Naive thymus-derived CD8-positive, alpha-beta T cell (primary cell): Measurements from ENCODE around the gene TCF7L1. TPM values are rescaled to one million over a fixed set of nuclear protein-coding genes. Genes with fewer than 3 reads are reported as not detected.

Experiments
- ATAC-seq, 2 donors: fragments of 150-1000 bp; cut with Tn5 transposase in 1 of 2; sonication (Bioruptor Pico), chemical (Tn5 transposase) in 1 of 2; 1 replicate in 1 of 2; 2 replicates in 1 of 2; pipeline ENCODE4 v1.10.0; 2021; ENCODE audit warnings: mild to moderate bottlenecking in 2 of 2, moderate library complexity in 2 of 2
- POLR2A ChIA-PET: fragments of 350-600 bp; sonication (Branson Sonifier 250); formaldehyde crosslinking; loops from one replicate; lab custom pipeline; 2021; ENCODE audit warnings: antibody characterized with exemption; lab: Charles Lee
- DNase-seq, 10 donors: peaks; one replicate each; pipeline versions ENCODE4 v3.0.0 to v3.0.0-alpha.2; 2020 to 2022
- H3K27ac Mint-ChIP-seq, 10 donors: one replicate each; pipeline ENCODE4 v1.8.0; 2020 to 2022; ENCODE audit warnings: mild to moderate bottlenecking in 10 of 10, mixed read lengths in 10 of 10, moderate library complexity in 4 of 10, inconsistent platforms in 1 of 10
- H3K27me3 Mint-ChIP-seq, 5 donors: one replicate each; pipeline ENCODE4 v1.8.0; 2021 to 2022; ENCODE audit warnings: mixed read lengths in 5 of 5
- H3K36me3 Mint-ChIP-seq, 3 donors: one replicate each; pipeline ENCODE4 v1.8.0; 2020 to 2022; ENCODE audit warnings: mixed read lengths in 3 of 3, mild to moderate bottlenecking in 2 of 3, inconsistent platforms in 1 of 3
- H3K4me1 Mint-ChIP-seq, 4 donors: one replicate each; pipeline ENCODE4 v1.8.0; 2021 to 2022; ENCODE audit warnings: mixed read lengths in 4 of 4
- H3K4me3 Mint-ChIP-seq, 10 donors: one replicate each; pipeline ENCODE4 v1.8.0; 2020 to 2022; ENCODE audit warnings: mild to moderate bottlenecking in 10 of 10, mixed read lengths in 10 of 10, moderate library complexity in 6 of 10, inconsistent platforms in 1 of 10
- H3K9me3 Mint-ChIP-seq, 9 donors: one replicate each; pipeline ENCODE4 v1.8.0; 2020 to 2022; ENCODE audit warnings: mixed read lengths in 9 of 9, mild to moderate bottlenecking in 3 of 9, inconsistent platforms in 1 of 9, moderate library complexity in 1 of 9
- polyA plus RNA-seq, 3 donors: library from polyadenylated mRNA; unstranded; fragments of 300-500 nt; fragmentation: Illumina TruSeq; gene quantifications; one replicate each; pipeline ENCODE4 v1.2.3, GENCODE V29; 2021
- total RNA-seq, 8 experiments: library from RNA in 2 of 8; stranded (reverse) in 2 of 8; gene quantifications; one replicate each; pipeline ENCODE4 v1.2.3 and lab custom pipeline; 2021 to 2026

The TCF7L1 gene
- total and polyA plus RNA-seq, 5 experiments from 2014 or later = 0.08 to 0.09 TPM; not detected in 3

DNA sequence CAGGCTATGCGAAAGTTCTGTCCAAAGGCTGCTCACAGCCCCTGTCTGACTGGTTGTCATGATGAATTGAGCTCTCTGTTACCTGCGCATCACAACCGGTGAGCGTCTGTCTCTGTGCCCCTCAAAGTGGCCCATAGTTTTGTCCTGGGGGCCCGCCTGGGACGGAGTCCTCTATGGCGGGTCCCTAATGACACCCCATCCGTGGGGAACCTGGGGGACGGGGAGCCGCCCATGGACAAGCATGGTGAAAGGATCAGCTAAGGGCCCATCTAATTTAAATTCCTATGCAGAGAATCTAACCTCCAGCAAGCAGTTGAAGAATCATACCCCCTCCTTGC, 221.8 kb downstream of the TCF7L1 start:
- Mint-ChIP-seq H3K36me3 (peaks cover 0 to 43% (median 23%) of the 10 kb centered on the region in 3 donors), H3K27ac (peak overlapping the region; percentile 95 to 100 (median 99)), H3K4me1 (peaks cover 22 to 71% (median 53%) of the 10 kb centered on the region in 4 donors), H3K27me3 (no peaks in the 10 kb centered on the region), H3K4me3 (peak overlapping the region; percentile 89 to 100 (median 98)), H3K9me3 (no peaks in the 10 kb centered on the region)
- no peak for DNase-seq
- POLR2A ChIA-PET = interaction anchor here (0.8 to 7.3 kb wide), 15 partner anchors 9 to 641 kb away, joined by 3 to 122 read pairs (median 6); partner anchors contain the start of genes C2orf68, MAT2A, SH2D6 and TGOLN2
- peak; percentile 9 to 13 for ATAC-seq

DNA sequence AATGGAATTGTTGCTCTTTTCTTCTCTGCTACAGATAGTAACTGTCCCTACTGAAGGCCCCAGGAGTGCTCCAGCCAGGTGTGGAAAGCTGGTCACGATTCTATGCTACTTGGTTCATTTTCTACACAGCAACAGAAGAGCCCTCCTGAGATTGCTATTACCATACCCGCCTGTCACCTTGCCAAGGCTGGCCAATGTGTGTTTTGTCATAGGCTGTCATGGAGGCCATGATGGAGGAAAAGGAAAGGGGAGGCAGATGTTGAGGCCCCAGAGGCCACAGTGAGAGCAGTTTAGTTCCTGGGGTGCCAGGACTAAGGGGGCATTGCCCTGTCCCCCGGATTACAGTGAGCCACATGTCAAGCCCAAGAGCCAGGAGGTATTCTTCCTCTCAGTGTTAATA, 222.3 kb downstream of the TCF7L1 start:
- DNase-seq (no peak), ATAC-seq (no peak)
- POLR2A ChIA-PET = interaction anchor here (1.1 to 7.3 kb wide), 9 partner anchors 11 to 256 kb away, joined by 5 to 122 read pairs (median 13); partner anchors contain the start of genes C2orf68, MAT2A, SH2D6 and TGOLN2
- no peaks in the 10 kb centered on the region for H3K9me3 Mint-ChIP-seq
- H3K36me3 Mint-ChIP-seq = peaks cover 0 to 40% (median 20%) of the 10 kb centered on the region in 3 donors
- peak overlapping the region in 9 of 10 donors; percentile 61 to 99 (median 95) for H3K27ac Mint-ChIP-seq
- no peaks in the 10 kb centered on the region for H3K27me3 Mint-ChIP-seq
- peak overlapping the region; percentile 89 to 100 (median 98) for H3K4me3 Mint-ChIP-seq
- H3K4me1 Mint-ChIP-seq = peaks cover 20 to 71% (median 53%) of the 10 kb centered on the region in 4 donors

GRCh38 chr2:85356186-85356585, 223.0 kb downstream of the TCF7L1 start:
- Mint-ChIP-seq H3K27ac (no peak overlapping the region), H3K27me3 (no peaks in the 10 kb centered on the region), H3K9me3 (no peaks in the 10 kb centered on the region), H3K4me3 (peak overlapping the region in 3 of 10 donors; percentile 89 to 98 (median 95)), H3K4me1 (peaks cover 20 to 68% (median 53%) of the 10 kb centered on the region in 4 donors), H3K36me3 (peaks cover 0 to 39% (median 18%) of the 10 kb centered on the region in 3 donors)
- POLR2A ChIA-PET = interaction anchor here (0.7 to 1.9 kb wide), 3 partner anchors 30 to 184 kb away, joined by 3 to 7 read pairs (median 4); no protein-coding TSS in a partner anchor
- ATAC-seq = no peak
- DNase-seq = no peak

- Mint-ChIP-seq H3K27me3 (no peaks in the 10 kb centered on the region), H3K4me3 (peak overlapping the region in 4 of 10 donors; percentile 16 to 40 (median 26)), H3K27ac (no peak overlapping the region), H3K9me3 (no peaks in the 10 kb centered on the region), H3K4me1 (peaks cover 20 to 56% (median 50%) of the 10 kb centered on the region in 4 donors), H3K36me3 (peaks cover 0 to 52% (median 26%) of the 10 kb centered on the region in 3 donors)
- DNase-seq = no peak
- ATAC-seq = no peak
- POLR2A ChIA-PET = interaction anchor here (1.9 kb wide), 1 partner anchor 31 kb away, joined by 7 read pairs; no protein-coding TSS in a partner anchor
Observed at GRCh38 chr2:85357736-85358135, 224.5 kb downstream of the TCF7L1 start.

Other genes with a start within 250 kb of the TCF7L1 start
- gene TMSB10, start 227.7 kb upstream of the TCF7L1 start, total RNA-seq = 1,000 to 10,000 TPM; 1,479 to 1,535 TPM
- 1,000 to 10,000 TPM; 6,950 to 8,855 (median 7,882) TPM for gene TMSB10, start 227.7 kb upstream of the TCF7L1 start, polyA plus RNA-seq
- 10 to 100 TPM; 69.0 to 74.8 TPM for gene KCMF1, start 162.2 kb upstream of the TCF7L1 start, total RNA-seq
- gene KCMF1, start 162.2 kb upstream of the TCF7L1 start, polyA plus RNA-seq = 10 to 100 TPM; 13.3 to 30.2 (median 28.1) TPM
- gene TGOLN2, start 194.6 kb downstream of the TCF7L1 start, total RNA-seq = 100 to 1,000 TPM; 215 to 227 TPM
- 10 to 100 TPM; 55.6 to 80.0 (median 65.1) TPM for gene TGOLN2, start 194.6 kb downstream of the TCF7L1 start, polyA plus RNA-seq
- 10 to 100 TPM; 21.3 to 25.6 TPM for gene RETSAT, start 221.1 kb downstream of the TCF7L1 start, total RNA-seq
- 10 to 100 TPM in 1 of 3 donors, 1 to 10 TPM in 2; 6.6 to 15.1 (median 9.9) TPM for gene RETSAT, start 221.1 kb downstream of the TCF7L1 start, polyA plus RNA-seq
- 10 to 100 TPM; 27.7 to 29.3 TPM for gene ELMOD3, start 221.4 kb downstream of the TCF7L1 start, total RNA-seq
- gene ELMOD3, start 221.4 kb downstream of the TCF7L1 start, polyA plus RNA-seq = 10 to 100 TPM in 2 of 3 donors, 1 to 10 TPM in 1; 6.3 to 14.5 (median 11.8) TPM